GM18519 (cell line): Measurements from ENCODE around the gene MTFR1L.

Experiments
- ATAC-seq: cut with Tn5 transposase; IDR thresholded peaks from one replicate; pipeline ENCODE4 v1.9.1; 2021; ENCODE audit warnings: mild to moderate bottlenecking, moderate library complexity; ENCODE audit not compliant: unreplicated experiment, low FRiP score

MTFR1L gene

GRCh38 chr1:25819491-25820246 is at the start of gene MTFR1L:
TSS of gene MTFR1L (plus strand) at chr1:25819954. CDS start at chr1:25823105, 3,151 bp downstream.
- ATAC-seq = peak; percentile 51

DNA sequence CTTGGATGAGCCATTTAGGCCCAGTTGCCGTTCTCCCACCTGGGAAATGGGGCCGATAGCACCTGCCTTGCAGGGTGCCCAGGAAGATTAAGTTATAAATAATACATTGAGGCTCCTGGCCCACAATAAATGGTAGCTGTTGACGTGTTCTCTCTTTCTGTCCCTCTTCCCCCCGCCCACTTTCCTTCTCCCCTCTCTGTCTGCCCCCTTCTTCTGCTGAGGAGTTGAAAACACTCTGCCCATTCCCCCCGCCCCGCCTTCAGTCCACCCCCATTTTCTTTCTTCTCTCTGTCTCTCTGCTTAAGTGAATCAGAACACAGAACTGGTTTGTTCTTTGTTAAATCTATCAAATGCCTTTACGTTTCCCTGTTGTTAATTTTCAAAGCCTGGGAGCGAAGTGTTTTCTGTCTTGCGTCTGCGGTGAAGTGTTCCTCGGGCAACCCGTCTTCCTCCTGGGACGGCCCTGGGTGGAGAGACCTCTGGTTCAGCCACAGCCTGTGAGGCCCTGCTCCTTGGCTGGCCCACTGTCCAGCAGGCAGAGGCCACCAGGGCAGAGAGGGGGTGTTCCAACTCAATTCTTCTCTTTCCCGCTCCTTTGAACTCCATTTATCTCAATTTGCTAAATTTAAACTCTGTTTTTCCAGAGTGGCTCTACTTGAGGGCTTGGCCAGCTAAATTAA is 49.1 kb upstream of the MTFR1L start:
- no peak for ATAC-seq

GRCh38 chr1:25771221-25772114 is 48.3 kb upstream of the MTFR1L start:
- ATAC-seq = no peak

DNA sequence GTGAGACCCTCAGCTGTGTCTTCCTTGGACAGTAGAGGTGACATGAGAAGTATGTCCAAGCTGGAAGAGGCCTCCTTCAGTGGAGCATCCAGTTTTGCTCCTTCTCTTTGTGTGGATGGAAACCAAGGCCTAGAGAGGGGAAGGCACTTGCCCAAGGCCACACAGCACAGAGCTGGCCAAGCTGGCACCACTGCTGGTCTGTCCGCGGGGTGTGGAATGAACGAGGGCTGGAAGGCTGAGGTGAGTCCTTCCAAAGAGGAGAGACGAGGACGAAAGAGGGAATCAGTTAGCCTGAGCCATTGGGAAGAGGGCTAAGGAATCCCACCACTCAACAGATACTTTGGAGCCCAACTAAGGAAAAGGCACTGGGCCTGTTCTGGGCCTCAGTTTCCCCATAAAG is 47.6 kb upstream of the MTFR1L start:
- no peak for ATAC-seq

DNA sequence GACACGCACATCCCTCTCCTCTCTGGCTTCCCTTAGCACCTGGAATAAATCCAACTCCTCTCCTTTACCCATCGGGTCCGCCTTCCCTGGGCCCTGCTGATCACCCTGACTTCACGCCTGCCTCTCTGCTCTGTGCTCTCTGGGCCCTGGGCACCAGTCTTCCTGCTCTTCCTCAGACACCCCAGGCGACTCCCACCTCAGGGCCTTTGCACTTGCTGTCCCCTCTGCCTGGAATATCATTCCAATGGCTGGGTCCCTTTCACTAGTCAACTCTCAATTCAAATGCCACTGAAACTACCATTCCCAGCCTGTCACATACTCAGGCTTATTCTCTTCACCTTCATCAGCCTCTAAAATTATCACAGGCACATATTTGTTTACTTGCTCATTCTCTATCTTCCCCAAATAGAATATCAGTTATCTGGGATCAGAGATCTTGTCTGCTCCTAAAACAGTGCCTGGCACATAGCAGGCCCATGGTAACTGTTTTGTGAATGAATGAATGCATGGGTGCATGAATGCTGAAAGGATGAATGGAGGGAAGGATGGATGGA is 47.0 kb upstream of the MTFR1L start:
- no peak for ATAC-seq

GRCh38 chr1:25773441-25774125 is 46.2 kb upstream of the MTFR1L start:
- ATAC-seq = no peak

- ATAC-seq = no peak
Measured at GRCh38 chr1:25774206-25774803, 45.4 kb upstream of the MTFR1L start.

DNA sequence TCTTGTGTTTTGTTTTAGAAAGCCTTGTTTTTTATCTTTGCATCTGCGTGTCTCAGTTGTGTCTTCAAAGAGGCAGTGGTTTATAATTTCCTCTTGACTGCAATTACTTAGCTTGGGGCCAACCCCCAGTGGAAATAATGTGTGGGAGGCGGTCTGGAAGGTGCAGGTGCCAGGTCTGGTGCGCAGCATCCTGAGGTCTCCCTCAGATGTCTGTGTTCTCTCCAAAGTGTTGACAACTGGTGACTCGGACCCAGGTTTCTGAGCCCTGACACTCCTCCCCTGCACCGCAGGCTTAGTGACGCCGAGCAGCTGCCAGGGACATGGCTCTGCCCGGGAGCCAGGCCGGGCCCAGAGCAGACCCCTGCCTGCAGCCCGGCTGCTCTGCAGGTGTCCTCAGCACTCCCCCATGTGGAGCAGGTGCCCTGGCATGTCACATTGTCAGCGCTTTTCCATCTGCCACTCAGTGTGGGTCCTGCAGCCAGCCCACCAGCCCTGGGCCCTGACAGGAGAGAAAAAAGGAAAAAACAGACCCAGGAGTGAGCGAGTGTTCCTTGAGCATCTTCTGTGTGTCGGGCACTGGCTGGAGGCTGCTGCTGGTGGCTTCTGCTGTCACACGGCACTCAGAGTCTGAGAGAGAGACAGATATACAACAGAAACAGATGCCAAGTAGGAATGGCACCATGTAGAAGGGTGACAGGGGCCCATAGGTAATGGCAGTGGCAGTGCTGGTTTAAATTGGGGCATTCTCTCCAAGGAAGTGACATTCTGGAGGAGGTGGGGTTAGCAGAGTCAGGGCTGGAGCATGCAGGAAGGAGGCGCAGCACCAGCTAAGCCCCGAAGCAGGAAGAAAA is 44.6 kb upstream of the MTFR1L start:
- no peak for ATAC-seq

GRCh38 chr1:25779388-25779787 is 40.4 kb upstream of the MTFR1L start:
- ATAC-seq = no peak

- no peak for ATAC-seq
Measured at GRCh38 chr1:25779894-25780293, 39.9 kb upstream of the MTFR1L start.

GRCh38 chr1:25780318-25781129 is 39.2 kb upstream of the MTFR1L start:
- ATAC-seq = no peak

DNA sequence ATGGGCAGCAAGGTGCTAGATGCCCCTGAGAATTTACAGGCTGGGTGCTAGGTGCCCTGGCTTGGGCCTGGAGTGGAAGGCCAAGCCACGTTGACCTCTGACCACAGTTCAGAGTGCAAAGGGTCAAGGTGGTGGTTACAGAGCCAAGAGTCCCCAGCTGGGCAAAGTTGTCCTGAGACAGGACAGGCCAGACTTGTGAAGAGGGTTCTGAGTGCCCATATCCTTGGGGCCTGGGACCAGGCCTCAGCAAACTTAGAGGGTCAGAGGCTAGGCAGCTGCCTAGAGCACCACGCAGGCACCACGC is 38.7 kb upstream of the MTFR1L start:
- ATAC-seq = no peak

- ATAC-seq = no peak
Measured at GRCh38 chr1:25782608-25783201, 37.0 kb upstream of the MTFR1L start.

GRCh38 chr1:25784575-25785051 is 35.1 kb upstream of the MTFR1L start:
- no peak for ATAC-seq

DNA sequence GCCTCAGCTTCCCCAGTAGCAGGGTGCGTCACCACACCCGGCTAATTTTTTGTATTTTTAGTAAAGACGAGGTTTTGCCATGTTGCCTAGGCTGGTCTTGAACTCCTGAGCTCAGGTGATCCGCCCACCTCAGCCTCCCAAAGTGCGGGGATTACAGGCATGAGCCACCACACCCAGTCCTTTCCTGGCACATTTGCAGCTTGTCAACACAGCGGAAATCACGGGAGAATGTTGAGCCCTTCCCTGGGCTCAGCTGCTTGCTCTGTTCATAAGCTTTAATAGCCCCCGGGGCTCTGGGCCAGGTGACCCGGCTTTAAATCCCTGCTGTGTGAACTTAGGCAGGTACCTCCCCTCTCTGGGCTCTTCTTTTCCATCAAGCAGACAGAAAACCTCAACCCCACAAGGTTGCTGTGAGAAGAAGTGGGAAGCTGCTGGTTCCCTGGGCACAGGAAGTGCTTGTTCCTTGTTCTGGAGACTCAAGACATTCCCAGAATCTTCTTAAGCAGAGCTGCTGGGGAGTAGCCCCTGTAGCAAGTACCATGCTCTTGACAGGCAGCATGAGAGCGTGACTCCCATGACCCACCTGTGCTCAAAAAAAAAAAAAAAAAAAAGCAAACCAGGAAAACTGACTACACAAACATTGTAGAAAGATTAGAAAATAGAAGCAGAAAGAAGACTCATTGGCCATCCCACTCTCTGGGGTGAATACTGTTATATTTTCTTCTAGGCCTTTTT is 34.3 kb upstream of the MTFR1L start:
- ATAC-seq = no peak

DNA sequence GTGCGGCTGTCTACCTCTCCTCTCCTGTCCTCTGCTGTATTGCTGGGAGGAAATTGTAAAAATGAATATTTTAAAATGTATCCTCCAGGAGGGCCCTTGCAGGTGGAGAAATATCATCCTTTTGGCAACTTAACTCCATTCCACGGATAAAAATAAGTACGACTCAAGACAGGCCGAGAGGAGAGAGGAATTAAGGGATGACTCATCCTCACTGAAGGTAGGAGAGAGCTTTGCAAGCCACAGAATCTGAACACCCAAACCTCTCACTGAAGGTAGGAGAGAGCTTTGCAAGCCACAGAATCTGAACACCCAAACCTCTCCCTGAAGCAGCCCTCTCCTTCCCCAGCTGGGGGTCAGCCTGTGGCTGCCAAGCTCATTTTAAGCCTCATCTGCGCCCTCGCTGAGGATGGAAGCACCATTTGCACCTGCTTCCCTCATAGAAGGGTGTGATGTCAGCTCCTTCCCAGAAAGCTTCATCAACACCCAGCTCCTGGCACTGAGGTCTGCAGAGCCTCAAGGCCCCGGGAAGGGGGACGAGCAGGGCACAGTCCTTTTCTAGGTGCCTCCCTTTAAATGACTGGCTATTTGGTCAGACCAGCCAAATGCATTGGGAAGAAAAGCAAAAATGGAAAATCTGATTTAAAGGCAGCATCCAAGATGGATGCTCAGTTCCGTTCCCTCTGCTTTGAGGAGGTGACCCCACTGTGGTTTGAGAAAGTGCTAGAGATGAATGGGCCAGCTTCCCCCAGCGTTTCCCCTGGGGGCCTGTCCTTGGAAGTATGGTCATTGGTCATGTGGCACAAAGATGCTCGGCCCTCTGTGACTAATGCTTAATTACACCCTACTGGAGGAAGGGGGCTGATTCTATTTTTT is 32.6 kb upstream of the MTFR1L start:
- no peak for ATAC-seq
